SK-N-SH treated with all-trans-retinoic acid at 6 μM for 48 hours (cell line): ENCODE data around the gene PARD3B.
A peak's percentile ranks its signal among the peaks of the same experiment; 100 is the strongest.

ENCODE experiments used
- ATAC-seq: fragments of 200-7000 bp; cut with Tn5 transposase; 3 replicates; pipeline ENCODE4 v1.9.1; 2020; ENCODE audit warnings: mild to moderate bottlenecking, moderate library complexity
- ARNTL ChIP-seq: fragments of 450-650 bp; formaldehyde crosslinking; IDR thresholded peaks from 2 replicates; pipeline ENCODE4 v1.5.0; 2020; ENCODE audit warnings: low read depth, mild to moderate bottlenecking, moderate library complexity, borderline replicate concordance
- BACH2 ChIP-seq: fragments of 250-450 bp; sonication (Bioruptor Pico); IDR thresholded peaks from 2 replicates; pipeline ENCODE4 v1.9.0; 2021; ENCODE audit warnings: mild to moderate bottlenecking, borderline replicate concordance
- CREB5 ChIP-seq: fragments of 250-450 bp; sonication (Bioruptor Pico); IDR thresholded peaks from 2 replicates; pipeline ENCODE4 v1.5.1; 2020; ENCODE audit warnings: low read depth, mild to moderate bottlenecking, moderate library complexity
- CSDC2 ChIP-seq: fragments of 250-450 bp; sonication (Bioruptor Pico); IDR thresholded peaks from 2 replicates; pipeline ENCODE4 v1.5.0; 2020; ENCODE audit warnings: mild to moderate bottlenecking, moderate library complexity
- CSRNP3 ChIP-seq: fragments of 250-450 bp; sonication (Bioruptor Pico); IDR thresholded peaks from 2 replicates; pipeline ENCODE4 v1.5.1; 2021; ENCODE audit warnings: mild to moderate bottlenecking, moderate library complexity
- ESRRG ChIP-seq: fragments of 250-450 bp; sonication (Bioruptor Pico); IDR thresholded peaks from 2 replicates; pipeline ENCODE4 v1.6.1; 2021; ENCODE audit warnings: mild to moderate bottlenecking
- GLIS3 ChIP-seq: fragments of 250-450 bp; sonication (Bioruptor Pico); IDR thresholded peaks from 2 replicates; pipeline ENCODE4 v1.5.0; 2020; ENCODE audit warnings: mild to moderate bottlenecking, moderate library complexity
- ISL1 ChIP-seq: fragments of 250-450 bp; sonication (Bioruptor Pico); IDR thresholded peaks from 2 replicates; pipeline ENCODE4 v2.1.2; 2022; ENCODE audit warnings: mild to moderate bottlenecking, moderate library complexity
- OSR1 ChIP-seq: fragments of 250-450 bp; sonication (Bioruptor Pico); IDR thresholded peaks from 2 replicates; pipeline ENCODE4 v1.8.0; 2022; ENCODE audit warnings: moderate library complexity, mild to moderate bottlenecking, inconsistent platforms
- PATZ1 ChIP-seq: fragments of 250-450 bp; sonication (Bioruptor Pico); IDR thresholded peaks from 2 replicates; pipeline ENCODE4 v1.8.0; 2020; ENCODE audit warnings: mild to moderate bottlenecking, moderate library complexity, borderline replicate concordance
- PPARA ChIP-seq: fragments of 250-450 bp; sonication (Bioruptor Pico); IDR thresholded peaks from 2 replicates; pipeline ENCODE4 v1.5.0; 2020; ENCODE audit warnings: mild to moderate bottlenecking, borderline replicate concordance
- RARB ChIP-seq: fragments of 250-450 bp; sonication (Bioruptor Pico); IDR thresholded peaks from 2 replicates; pipeline ENCODE4 v1.8.0; 2021; ENCODE audit warnings: mild to moderate bottlenecking, moderate library complexity
- SNAI2 ChIP-seq: fragments of 250-450 bp; sonication (Bioruptor Pico); IDR thresholded peaks from 2 replicates; pipeline ENCODE4 v1.5.0; 2020; ENCODE audit warnings: mild to moderate bottlenecking, moderate library complexity
- TCF4 ChIP-seq: fragments of 250-450 bp; sonication (Bioruptor Pico); IDR thresholded peaks from 2 replicates; pipeline ENCODE4 v1.8.0; 2021; ENCODE audit warnings: mild to moderate bottlenecking, moderate library complexity, borderline replicate concordance
- TOX ChIP-seq: fragments of 250-450 bp; sonication (Bioruptor Pico); IDR thresholded peaks from 2 replicates; pipeline ENCODE4 v1.8.0; 2021; ENCODE audit warnings: mild to moderate bottlenecking, moderate library complexity, borderline replicate concordance
- ZC3H10 ChIP-seq: fragments of 250-450 bp; sonication (Bioruptor Pico); IDR thresholded peaks from 2 replicates; pipeline ENCODE4 v1.5.1; 2021; ENCODE audit warnings: mild to moderate bottlenecking, moderate library complexity
- ZFP3 ChIP-seq: fragments of 250-450 bp; sonication (Bioruptor Pico); IDR thresholded peaks from 2 replicates; pipeline ENCODE4 v1.5.0; 2020; ENCODE audit warnings: mild to moderate bottlenecking, moderate library complexity
- ZNF565 ChIP-seq: fragments of 450-650 bp; formaldehyde crosslinking; conservative IDR thresholded peaks from 2 replicates; pipeline ENCODE4 v1.5.0; 2020; ENCODE audit warnings: low read depth, mild to moderate bottlenecking, moderate library complexity
- ZNF70 ChIP-seq: fragments of 450-650 bp; formaldehyde crosslinking; IDR thresholded peaks from 2 replicates; pipeline ENCODE4 v1.5.0; 2020; ENCODE audit warnings: mild to moderate bottlenecking, moderate library complexity
- ZNF8 ChIP-seq: fragments of 450-650 bp; formaldehyde crosslinking; IDR thresholded peaks from 2 replicates; pipeline ENCODE4 v1.5.0; 2020; ENCODE audit warnings: mild to moderate bottlenecking, moderate library complexity
- TF ChIP-seq, protein P1 (sequence below): fragments of 250-450 bp; sonication (Bioruptor Pico); IDR thresholded peaks from 2 replicates; pipeline ENCODE4 v1.8.0; 2021; ENCODE audit warnings: low read depth, mild to moderate bottlenecking, moderate library complexity, borderline replicate concordance

PARD3B gene

DNA sequence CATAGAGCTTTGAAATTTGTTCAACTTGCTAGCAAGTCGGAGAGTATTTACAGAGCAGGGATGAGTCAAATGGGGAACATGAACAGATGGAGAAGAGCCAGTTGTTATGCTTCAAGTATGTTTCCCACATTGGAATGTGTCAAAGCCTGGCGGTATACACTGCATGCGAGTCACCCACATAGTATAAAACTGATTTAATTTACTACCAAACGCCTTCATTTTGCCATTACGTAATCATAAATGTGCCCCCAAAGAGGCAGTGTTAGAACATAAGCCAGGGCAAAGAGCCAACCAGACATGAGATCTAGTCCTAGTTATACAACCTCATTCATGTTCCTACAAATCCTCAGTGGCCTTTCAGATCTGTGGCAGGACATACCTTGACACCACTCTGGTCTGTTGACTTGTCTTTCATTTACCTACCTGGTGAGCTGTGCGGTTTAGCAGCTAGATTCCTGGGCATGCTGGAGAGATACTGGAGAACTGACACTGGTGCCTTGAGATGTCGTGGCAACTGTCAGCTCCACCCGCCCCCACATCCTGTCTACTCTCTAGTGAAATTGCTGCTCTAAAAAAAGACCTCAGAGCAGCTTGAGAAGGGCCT is 1115.3 kb downstream of the PARD3B start:
- TF ChIP-seq BACH2 (no peak), ARNTL (CRISPR knock-in tag) (no peak), ZNF565 (CRISPR knock-in tag) (no peak), CREB5 (CRISPR knock-in tag) (no peak), CSDC2 (no peak), CSRNP3 (no peak), SNAI2 (CRISPR knock-in tag) (no peak), TCF4 (CRISPR knock-in tag) (no peak), ZNF8 (CRISPR knock-in tag) (no peak), RARB (CRISPR knock-in tag) (no peak)
- peak; percentile 92 for ATAC-seq

- TF ChIP-seq TOX (CRISPR knock-in tag), result no peak
- no peak for TF ChIP-seq ISL1 (CRISPR knock-in tag)
- TF ChIP-seq ZFP3 (CRISPR knock-in tag), result no peak
- TF ChIP-seq GLIS3, result no peak
- TF ChIP-seq, protein P1, sequence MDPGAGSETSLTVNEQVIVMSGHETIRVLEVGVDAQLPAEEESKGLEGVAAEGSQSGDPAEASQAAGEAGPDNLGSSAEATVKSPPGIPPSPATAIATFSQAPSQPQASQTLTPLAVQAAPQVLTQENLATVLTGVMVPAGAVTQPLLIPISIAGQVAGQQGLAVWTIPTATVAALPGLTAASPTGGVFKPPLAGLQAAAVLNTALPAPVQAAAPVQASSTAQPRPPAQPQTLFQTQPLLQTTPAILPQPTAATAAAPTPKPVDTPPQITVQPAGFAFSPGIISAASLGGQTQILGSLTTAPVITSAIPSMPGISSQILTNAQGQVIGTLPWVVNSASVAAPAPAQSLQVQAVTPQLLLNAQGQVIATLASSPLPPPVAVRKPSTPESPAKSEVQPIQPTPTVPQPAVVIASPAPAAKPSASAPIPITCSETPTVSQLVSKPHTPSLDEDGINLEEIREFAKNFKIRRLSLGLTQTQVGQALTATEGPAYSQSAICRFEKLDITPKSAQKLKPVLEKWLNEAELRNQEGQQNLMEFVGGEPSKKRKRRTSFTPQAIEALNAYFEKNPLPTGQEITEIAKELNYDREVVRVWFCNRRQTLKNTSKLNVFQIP (CRISPR knock-in tag), result no peak
- TF ChIP-seq ZNF70, result no peak
- no peak for TF ChIP-seq ZC3H10 (CRISPR knock-in tag)
- TF ChIP-seq TCF4 (CRISPR knock-in tag), result no peak
- no peak for TF ChIP-seq PPARA (CRISPR knock-in tag)
- no peak for TF ChIP-seq BACH2
- no peak for ATAC-seq
Observed at GRCh38 chr2:205661281-205661680, 1116.0 kb downstream of the PARD3B start.

DNA sequence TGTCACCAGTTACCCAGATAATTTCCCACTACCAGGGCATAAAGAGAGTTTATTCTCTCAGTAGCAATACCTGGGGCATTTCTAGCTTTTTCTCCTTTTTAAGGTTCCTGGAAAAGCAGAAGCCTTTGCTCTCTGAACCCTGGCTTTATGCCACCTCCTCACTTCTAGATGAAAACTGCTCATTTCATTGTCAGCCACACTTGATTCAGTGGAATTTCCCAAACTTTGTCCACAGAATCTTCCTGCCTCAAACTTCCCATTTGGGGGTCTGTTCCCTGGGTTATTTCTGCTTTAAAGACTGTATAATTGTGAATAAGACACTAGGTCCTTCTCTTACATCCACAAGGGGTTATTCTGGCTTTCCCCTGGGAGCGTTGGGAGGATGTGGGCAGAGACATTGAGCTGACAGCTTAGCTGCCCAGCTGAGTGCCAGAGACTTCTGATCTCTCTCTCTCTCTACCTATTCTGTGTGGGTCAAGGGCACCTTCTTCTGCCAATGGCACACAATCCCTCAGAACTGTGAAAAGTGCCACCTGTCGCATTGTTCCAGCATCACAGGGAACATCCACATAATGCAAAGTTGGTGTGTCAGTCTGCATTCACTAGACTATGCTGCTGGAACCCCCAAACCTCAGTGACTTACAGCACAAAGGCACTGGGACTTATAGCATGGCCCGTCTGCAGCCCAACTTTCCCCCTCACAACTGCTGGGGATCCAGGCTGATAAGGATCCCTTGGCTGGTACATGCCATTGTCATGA is 1117.1 kb downstream of the PARD3B start:
- ATAC-seq, result no peak
- no peak for TF ChIP-seq OSR1 (CRISPR knock-in tag)
- TF ChIP-seq ESRRG (CRISPR knock-in tag), result no peak
- TF ChIP-seq TCF4 (CRISPR knock-in tag), result no peak
- no peak for TF ChIP-seq CREB5 (CRISPR knock-in tag)
- TF ChIP-seq PPARA (CRISPR knock-in tag), result no peak
- TF ChIP-seq, protein P1 (CRISPR knock-in tag), result no peak
- TF ChIP-seq ARNTL (CRISPR knock-in tag), result no peak
- no peak for TF ChIP-seq PATZ1 (CRISPR knock-in tag)
